Stimulated activated CD4-positive, alpha-beta T cell treated with anti-CD3 and anti-CD28 coated beads, Interleukin-15, amount 100 ng/mL, for 48 hours (primary cell): Measurements from ENCODE around the gene HS1BP3.

ENCODE experiments used
- DNase-seq, 2 donors: peaks; one replicate each; pipeline ENCODE4 v3.0.0-alpha.2; 2020; ENCODE audit warnings: low read depth in 2 of 2

Gene HS1BP3

GRCh38 chr2:20617081-20617575 lies 33.8 kb downstream of the HS1BP3 start:
- DNase-seq = no peak

- no peak for DNase-seq
Measured at GRCh38 chr2:20616341-20616871, 34.5 kb downstream of the HS1BP3 start.

GRCh38 chr2:20615466-20616241 lies 35.2 kb downstream of the HS1BP3 start:
- DNase-seq = no peak

- DNase-seq = no peak
Measured at GRCh38 chr2:20615068-20615465, 35.8 kb downstream of the HS1BP3 start.

GRCh38 chr2:20614201-20615067 lies 36.5 kb downstream of the HS1BP3 start:
- DNase-seq = no peak

GRCh38 chr2:20612925-20613916 lies 37.7 kb downstream of the HS1BP3 start:
- DNase-seq = no peak

GRCh38 chr2:20611844-20612356 lies 39.0 kb downstream of the HS1BP3 start:
- no peak for DNase-seq

GRCh38 chr2:20611077-20611843 lies 39.6 kb downstream of the HS1BP3 start:
- DNase-seq = no peak

- DNase-seq = no peak
Measured at GRCh38 chr2:20609995-20610357, 40.9 kb downstream of the HS1BP3 start.

GRCh38 chr2:20609349-20609994 lies 41.4 kb downstream of the HS1BP3 start:
- DNase-seq = no peak

GRCh38 chr2:20608666-20609348 lies 42.1 kb downstream of the HS1BP3 start:
- DNase-seq = no peak

- DNase-seq = no peak
Measured at GRCh38 chr2:20607446-20607845, 43.5 kb downstream of the HS1BP3 start.

- DNase-seq = no peak
Measured at GRCh38 chr2:20606198-20606597, 44.7 kb downstream of the HS1BP3 start.

- no peak for DNase-seq
Measured at GRCh38 chr2:20604951-20605381, 45.9 kb downstream of the HS1BP3 start.

GRCh38 chr2:20604401-20604911 lies 46.4 kb downstream of the HS1BP3 start:
- no peak for DNase-seq

GRCh38 chr2:20603791-20604190 lies 47.1 kb downstream of the HS1BP3 start:
- DNase-seq = no peak

GRCh38 chr2:20602803-20603202 lies 48.1 kb downstream of the HS1BP3 start:
- no peak for DNase-seq

GRCh38 chr2:20600756-20601325 lies 50.1 kb downstream of the HS1BP3 start:
- no peak for DNase-seq
